Uterus (tissue), 4 donors: ENCODE measurements around the gene TSPAN11. TPM values are rescaled to one million over a fixed set of nuclear protein-coding genes. Genes with fewer than 3 reads are reported as not detected.

Experiments
- DNase-seq, 2 donors: peaks; one replicate each; pipeline ENCODE4 v3.0.0-alpha.2; 2019 to 2020
- H3K27ac ChIP-seq, 2 donors: fragments of 200-600 bp; sonication (generic); 1 replicate in 1 of 2; 2 replicates in 1 of 2; pipeline ENCODE4 v1.5.1; 2016 to 2018
- H3K27me3 ChIP-seq, 2 donors: fragments of 200-600 bp; sonication (generic); one replicate each; pipeline ENCODE4 v1.5.1; 2018 to 2019; ENCODE audit warnings: control low read depth in 1 of 2
- H3K36me3 ChIP-seq, 2 donors: fragments of 200-600 bp; sonication (generic); one replicate each; pipeline ENCODE4 v1.5.1; 2019; ENCODE audit warnings: control low read depth in 1 of 2
- H3K4me1 ChIP-seq, 2 donors: fragments of 200-600 bp; sonication (generic); one replicate each; pipeline ENCODE4 v1.5.1; 2018 to 2019; ENCODE audit warnings: control low read depth in 1 of 2
- H3K4me3 ChIP-seq, 2 donors: fragments of 200-600 bp; sonication (generic); 1 replicate in 1 of 2; 2 replicates in 1 of 2; pipeline ENCODE4 v1.5.1; 2018 to 2019; ENCODE audit warnings: mild to moderate bottlenecking in 1 of 2
- H3K9me3 ChIP-seq, 2 donors: fragments of 200-600 bp; sonication (generic); one replicate each; pipeline ENCODE4 v1.5.1; 2019; ENCODE audit warnings: control low read depth in 1 of 2
- CTCF ChIP-seq, 4 experiments: fragments of 200-600 bp in 2 of 4; fragments of 450-650 bp in 2 of 4; sonication (generic) in 2 of 4; IDR thresholded peaks; one replicate each; pipeline ENCODE4 v1.5.1; 2016 to 2019; ENCODE audit warnings: antibody characterized with exemption in 4 of 4, mild to moderate bottlenecking in 2 of 4, moderate library complexity in 1 of 4
- POLR2A ChIP-seq, 2 donors: fragments of 450-650 bp; IDR thresholded peaks; one replicate each; pipeline ENCODE4 v1.6.1; 2016; ENCODE audit warnings: antibody characterized with exemption in 2 of 2, mild to moderate bottlenecking in 1 of 2, moderate library complexity in 1 of 2
- intact Hi-C: fragments of 100-400 bp; cut with DNase I; formaldehyde crosslinking; loops from one replicate; pipeline ENCODE4 v1.15.1; 2023; ENCODE audit warnings: low total_unique reads
- total RNA-seq, 4 donors: library from RNA; depleted of rRNA in 3 of 4; stranded (reverse); fragments of >200 nt in 3 of 4; gene quantifications; one replicate each; pipeline versions ENCODE4 v1.1.0 to v1.2.4, GENCODE V29; 2014 to 2023
- donor health status: DM: yes; HTN: yes; CAD: no.

The TSPAN11 gene
- total RNA-seq, 4 donors from 2014 or later: 0.51 to 9.4 (median 0.88) TPM

- no peaks in the 10 kb centered on the region for H3K9me3 ChIP-seq
- TF ChIP-seq POLR2A (IDR thresholded peaks at IDR 0.05) (no peak), CTCF (IDR thresholded peaks at IDR 0.05) (no peak)
- H3K27me3 ChIP-seq: no peaks in the 10 kb centered on the region
- intact Hi-C loops: no loop called here
- no peak overlapping the region for H3K4me3 ChIP-seq
- H3K4me1 ChIP-seq: no peaks in the 10 kb centered on the region
- DNase-seq: no peak
- no peak overlapping the region for H3K27ac ChIP-seq
- H3K36me3 ChIP-seq: no peaks in the 10 kb centered on the region
Measured at GRCh38 chr12:30982413-30982812, 55.9 kb downstream of the TSPAN11 start.

GRCh38 chr12:30985814-30986452 lies 59.4 kb downstream of the TSPAN11 start:
- Histone ChIP-seq H3K36me3 (no peaks in the 10 kb centered on the region), H3K4me1 (no peaks in the 10 kb centered on the region), H3K9me3 (no peaks in the 10 kb centered on the region), H3K27me3 (no peaks in the 10 kb centered on the region), H3K27ac (no peak overlapping the region), H3K4me3 (no peak overlapping the region)
- no peak for TF ChIP-seq POLR2A (IDR thresholded peaks at IDR 0.05)
- peak in 3 of 4 experiments; percentile 12 to 55 (median 45) for TF ChIP-seq CTCF (IDR thresholded peaks at IDR 0.05)
- DNase-seq: no peak
- intact Hi-C loops: no loop called here

- Histone ChIP-seq H3K27me3 (no peaks in the 10 kb centered on the region), H3K4me3 (no peak overlapping the region), H3K4me1 (no peaks in the 10 kb centered on the region), H3K27ac (no peak overlapping the region), H3K9me3 (no peaks in the 10 kb centered on the region), H3K36me3 (no peaks in the 10 kb centered on the region)
- no peak for DNase-seq
- intact Hi-C loops: no loop called here
- TF ChIP-seq CTCF (IDR thresholded peaks at IDR 0.05) (no peak), POLR2A (IDR thresholded peaks at IDR 0.05) (no peak)
Measured at GRCh38 chr12:30988086-30988485, 61.5 kb downstream of the TSPAN11 start.

- DNase-seq: no peak
- Histone ChIP-seq H3K9me3 (no peaks in the 10 kb centered on the region), H3K27me3 (no peaks in the 10 kb centered on the region), H3K36me3 (no peaks in the 10 kb centered on the region), H3K27ac (no peak overlapping the region), H3K4me3 (no peak overlapping the region), H3K4me1 (no peaks in the 10 kb centered on the region)
- intact Hi-C loops: no loop called here
- TF ChIP-seq POLR2A (IDR thresholded peaks at IDR 0.05) (no peak), CTCF (IDR thresholded peaks at IDR 0.05) (no peak)
Measured at GRCh38 chr12:30988646-30989286, 62.2 kb downstream of the TSPAN11 start.

- H3K9me3 ChIP-seq: no peaks in the 10 kb centered on the region
- DNase-seq: no peak
- H3K4me3 ChIP-seq: no peak overlapping the region
- no peaks in the 10 kb centered on the region for H3K4me1 ChIP-seq
- intact Hi-C loops: no loop called here
- no peaks in the 10 kb centered on the region for H3K36me3 ChIP-seq
- no peak overlapping the region for H3K27ac ChIP-seq
- TF ChIP-seq CTCF (IDR thresholded peaks at IDR 0.05) (peak in 1 of 4 experiments; percentile 14), POLR2A (IDR thresholded peaks at IDR 0.05) (no peak)
- no peaks in the 10 kb centered on the region for H3K27me3 ChIP-seq
Measured at GRCh38 chr12:30989754-30990153, 63.2 kb downstream of the TSPAN11 start.
